ENCODE measurements around the gene RASSF7. TPM values are rescaled to one million over a fixed set of nuclear protein-coding genes. Genes with fewer than 3 reads are reported as not detected.

Gene RASSF7
- total and polyA plus RNA-seq, 9 donors = 4.7 to 163 (median 9.4) TPM; not detected in 1

DNA sequence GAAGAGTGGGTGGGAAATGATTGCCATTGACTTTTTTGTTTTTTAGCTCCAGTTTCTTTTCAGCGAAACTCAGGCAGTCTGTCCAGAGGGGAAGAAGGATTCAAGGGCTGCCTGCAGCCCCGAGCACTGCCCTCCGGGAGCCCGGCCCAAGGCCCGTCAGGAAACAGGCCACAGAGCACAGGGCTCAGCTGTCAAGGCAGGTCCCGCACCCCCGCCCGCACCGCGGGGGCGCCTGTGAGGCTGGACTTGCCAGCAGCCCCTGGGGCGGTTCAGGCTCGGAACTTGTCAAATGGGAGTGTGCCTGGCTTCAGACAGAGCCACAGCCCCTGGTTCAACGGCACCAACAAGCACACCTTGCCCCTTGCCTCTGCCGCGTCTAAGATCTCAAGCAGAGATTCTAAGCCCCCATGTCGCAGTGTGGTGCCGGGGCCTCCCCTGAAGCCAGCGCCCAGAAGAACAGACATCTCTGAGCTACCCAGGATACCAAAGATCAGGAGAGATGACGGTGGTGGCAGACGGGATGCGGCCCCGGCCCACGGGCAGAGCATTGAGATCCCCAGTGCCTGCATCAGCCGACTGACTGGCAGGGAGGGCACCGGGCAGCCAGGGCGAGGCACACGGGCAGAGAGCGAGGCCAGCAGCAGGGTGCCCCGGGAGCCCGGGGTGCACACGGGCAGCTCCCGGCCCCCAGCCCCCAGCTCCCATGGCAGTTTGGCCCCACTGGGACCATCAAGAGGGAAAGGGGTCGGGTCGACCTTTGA lies 46.4 kb downstream of the RASSF7 start:
- TF ChIP-seq, protein P1, sequence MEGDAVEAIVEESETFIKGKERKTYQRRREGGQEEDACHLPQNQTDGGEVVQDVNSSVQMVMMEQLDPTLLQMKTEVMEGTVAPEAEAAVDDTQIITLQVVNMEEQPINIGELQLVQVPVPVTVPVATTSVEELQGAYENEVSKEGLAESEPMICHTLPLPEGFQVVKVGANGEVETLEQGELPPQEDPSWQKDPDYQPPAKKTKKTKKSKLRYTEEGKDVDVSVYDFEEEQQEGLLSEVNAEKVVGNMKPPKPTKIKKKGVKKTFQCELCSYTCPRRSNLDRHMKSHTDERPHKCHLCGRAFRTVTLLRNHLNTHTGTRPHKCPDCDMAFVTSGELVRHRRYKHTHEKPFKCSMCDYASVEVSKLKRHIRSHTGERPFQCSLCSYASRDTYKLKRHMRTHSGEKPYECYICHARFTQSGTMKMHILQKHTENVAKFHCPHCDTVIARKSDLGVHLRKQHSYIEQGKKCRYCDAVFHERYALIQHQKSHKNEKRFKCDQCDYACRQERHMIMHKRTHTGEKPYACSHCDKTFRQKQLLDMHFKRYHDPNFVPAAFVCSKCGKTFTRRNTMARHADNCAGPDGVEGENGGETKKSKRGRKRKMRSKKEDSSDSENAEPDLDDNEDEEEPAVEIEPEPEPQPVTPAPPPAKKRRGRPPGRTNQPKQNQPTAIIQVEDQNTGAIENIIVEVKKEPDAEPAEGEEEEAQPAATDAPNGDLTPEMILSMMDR (IDR thresholded peaks at IDR 0.05) = no peak
- TF ChIP-seq POLR2A (IDR thresholded peaks at IDR 0.05) = no peak
- no peak for TF ChIP-seq EP300 (IDR thresholded peaks at IDR 0.05)
- 77 to 84% (median 77%) methylated on average over 33 to 35 of the region's 35 CpGs for WGBS, 3 donors

DNA sequence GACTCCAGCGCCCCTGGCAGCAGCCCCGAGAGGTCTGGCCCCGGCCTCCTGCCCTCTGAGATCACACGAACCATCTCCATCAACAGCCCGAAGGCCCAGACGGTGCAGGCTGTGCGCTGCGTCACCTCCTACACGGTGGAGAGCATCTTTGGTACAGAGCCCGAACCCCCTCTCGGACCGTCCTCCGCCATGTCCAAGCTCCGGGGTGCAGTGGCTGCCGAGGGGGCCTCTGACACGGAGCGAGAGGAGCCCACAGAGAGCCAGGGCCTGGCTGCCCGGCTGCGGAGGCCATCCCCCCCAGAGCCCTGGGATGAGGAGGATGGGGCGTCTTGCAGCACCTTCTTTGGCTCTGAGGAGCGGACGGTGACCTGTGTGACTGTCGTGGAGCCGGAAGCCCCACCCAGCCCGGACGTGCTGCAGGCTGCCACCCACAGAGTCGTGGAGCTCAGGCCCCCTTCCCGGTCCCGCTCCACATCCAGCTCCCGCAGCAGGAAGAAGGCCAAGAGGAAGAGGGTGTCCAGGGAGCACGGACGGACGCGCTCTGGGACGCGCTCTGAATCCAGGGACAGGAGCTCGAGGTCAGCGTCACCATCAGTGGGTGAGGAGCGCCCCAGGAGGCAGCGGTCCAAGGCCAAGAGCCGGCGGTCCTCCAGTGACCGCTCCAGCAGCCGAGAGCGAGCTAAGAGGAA lies 47.3 kb downstream of the RASSF7 start:
- Histone ChIP-seq H3K4me3 (no peak overlapping the region), H3K27me3 (no peaks in the 10 kb centered on the region), H3K9me3 (no peaks in the 10 kb centered on the region), H3K27ac (no peak overlapping the region), H3K36me3 (no peaks in the 10 kb centered on the region), H3K4me1 (ENCODE audit: insufficient read depth) (no peaks in the 10 kb centered on the region)
- DNase-seq = peak in 2 of 5 donors; percentile 26 to 30
- 75 to 82% (median 80%) methylated on average over 44 to 45 of the region's 45 CpGs for WGBS, 3 donors
- intact Hi-C loops (cut with DNase I) = no loop called here
- TF ChIP-seq EP300 (IDR thresholded peaks at IDR 0.05) (no peak), POLR2A (IDR thresholded peaks at IDR 0.05) (no peak)
- TF ChIP-seq, protein P1 (IDR thresholded peaks at IDR 0.05) = no peak

More for the DNA sequence above, 46.4 kb downstream of the RASSF7 start:
- no peaks in the 10 kb centered on the region for H3K4me1 ChIP-seq (ENCODE audit: insufficient read depth)
- peak in 2 of 5 donors; percentile 39 to 48 for DNase-seq
- peak overlapping the region in 1 of 2 donors; percentile 53 for H3K27ac ChIP-seq
- no peak overlapping the region for H3K4me3 ChIP-seq
- no peaks in the 10 kb centered on the region for H3K36me3 ChIP-seq
- intact Hi-C loops (cut with DNase I) = no loop called here
- no peaks in the 10 kb centered on the region for H3K9me3 ChIP-seq
- H3K27me3 ChIP-seq = no peaks in the 10 kb centered on the region

DNA sequence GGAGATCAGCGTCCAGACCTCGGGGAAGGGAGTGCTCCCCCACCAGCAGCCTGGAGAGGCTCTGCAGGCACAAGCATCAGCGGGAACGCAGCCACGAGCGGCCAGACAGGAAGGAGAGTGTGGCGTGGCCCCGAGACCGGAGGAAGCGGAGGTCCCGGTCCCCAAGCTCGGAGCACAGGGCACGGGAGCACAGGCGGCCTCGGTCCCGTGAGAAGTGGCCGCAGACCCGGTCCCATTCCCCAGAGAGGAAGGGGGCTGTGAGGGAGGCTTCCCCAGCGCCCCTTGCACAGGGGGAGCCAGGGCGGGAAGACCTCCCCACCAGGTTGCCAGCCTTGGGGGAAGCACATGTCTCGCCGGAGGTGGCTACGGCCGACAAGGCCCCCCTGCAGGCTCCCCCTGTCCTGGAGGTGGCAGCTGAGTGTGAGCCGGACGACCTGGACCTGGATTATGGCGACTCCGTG lies 48.1 kb downstream of the RASSF7 start:
- no peaks in the 10 kb centered on the region for H3K36me3 ChIP-seq
- peak in 3 of 5 donors; percentile 22 to 47 (median 34) for DNase-seq
- intact Hi-C loops (cut with DNase I) = no loop called here
- H3K27me3 ChIP-seq = no peaks in the 10 kb centered on the region
- TF ChIP-seq, protein P1 (IDR thresholded peaks at IDR 0.05) = no peak
- TF ChIP-seq EP300 (IDR thresholded peaks at IDR 0.05) (no peak), POLR2A (IDR thresholded peaks at IDR 0.05) (no peak)
- H3K4me3 ChIP-seq = no peak overlapping the region
- H3K27ac ChIP-seq = no peak overlapping the region
- H3K4me1 ChIP-seq (ENCODE audit: insufficient read depth) = no peaks in the 10 kb centered on the region
- 85 to 91% (median 90%) methylated on average over 23 to 28 of the region's 28 CpGs for WGBS, 3 donors
- H3K9me3 ChIP-seq = no peaks in the 10 kb centered on the region

DNA sequence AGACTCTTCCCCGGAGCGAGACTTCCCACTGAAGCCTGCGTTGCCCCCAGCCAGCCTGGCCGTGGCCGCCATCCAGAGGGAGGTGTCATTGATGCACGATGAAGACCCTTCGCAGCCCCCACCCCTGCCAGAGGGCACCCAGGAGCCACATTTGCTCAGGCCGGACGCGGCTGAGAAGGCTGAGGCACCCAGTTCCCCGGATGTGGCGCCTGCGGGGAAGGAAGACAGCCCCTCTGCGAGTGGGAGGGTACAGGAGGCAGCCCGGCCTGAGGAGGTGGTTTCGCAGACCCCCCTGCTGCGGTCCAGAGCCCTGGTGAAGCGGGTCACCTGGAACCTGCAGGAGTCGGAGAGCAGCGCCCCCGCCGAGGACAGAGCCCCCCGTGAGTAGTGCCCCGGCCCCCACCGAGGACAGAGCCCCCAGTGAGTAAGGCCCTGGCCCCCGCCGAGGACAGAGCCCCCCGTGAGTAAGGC lies 48.6 kb downstream of the RASSF7 start:
- no peaks in the 10 kb centered on the region for H3K27me3 ChIP-seq
- no peak overlapping the region for H3K4me3 ChIP-seq
- H3K36me3 ChIP-seq = no peaks in the 10 kb centered on the region
- peak in 2 of 5 donors; percentile 24 to 41 for DNase-seq
- 89 to 91% (median 89%) methylated on average over 24 to 28 of the region's 28 CpGs for WGBS, 3 donors
- intact Hi-C loops (cut with DNase I) = no loop called here
- no peaks in the 10 kb centered on the region for H3K9me3 ChIP-seq
- no peaks in the 10 kb centered on the region for H3K4me1 ChIP-seq (ENCODE audit: insufficient read depth)
- TF ChIP-seq, protein P1 (IDR thresholded peaks at IDR 0.05) = no peak
- no peak for TF ChIP-seq POLR2A (IDR thresholded peaks at IDR 0.05)
- no peak for TF ChIP-seq EP300 (IDR thresholded peaks at IDR 0.05)
- H3K27ac ChIP-seq = no peak overlapping the region
